CD4-positive, alpha-beta T cell treated with Interleukin-4 for 4 hours (primary cell): ENCODE measurements around the gene C1orf232.

Experiments
- DNase-seq: peaks from one replicate; pipeline ENCODE4 v3.0.0-alpha.2; 2020

Gene C1orf232

GRCh38 chr1:26122988-26123973 is 45.5 kb downstream of the C1orf232 start:
- DNase-seq: peak; percentile 54

- DNase-seq: no peak
These were observed 46.6 kb downstream of the C1orf232 start for GRCh38 chr1:26121854-26122773.

- no peak for DNase-seq
These were observed 48.7 kb downstream of the C1orf232 start for GRCh38 chr1:26119892-26120608.

GRCh38 chr1:26114165-26114927 is 54.4 kb downstream of the C1orf232 start:
- DNase-seq: no peak
